Fibroblast of lung (primary cell): ENCODE data around the gene NT5DC4. TPM values are rescaled to one million over a fixed set of nuclear protein-coding genes. Genes with fewer than 3 reads are reported as not detected.
A peak's percentile ranks its signal among the peaks of the same experiment; 100 is the strongest.

ENCODE experiments used
- DNase-seq, 2 donors: peaks; one replicate each; pipeline versions ENCODE4 v3.0.0 to v3.0.0-alpha.2; 2010; ENCODE audit warnings: low read depth in 2 of 2
- H2AFZ ChIP-seq: 2 replicates; pipeline ENCODE4 v1.5.1; 2012; ENCODE audit warnings: low read length, control low read depth, inconsistent platforms
- H3K27ac ChIP-seq: 2 replicates; pipeline ENCODE4 v1.5.1; 2011; ENCODE audit warnings: low read length, control low read depth; ENCODE audit not compliant: insufficient read depth
- H3K27me3 ChIP-seq: 2 replicates; pipeline ENCODE4 v1.5.1; 2011; ENCODE audit warnings: mild to moderate bottlenecking, low read length; ENCODE audit not compliant: control insufficient read depth, insufficient read depth
- H3K36me3 ChIP-seq: 2 replicates; pipeline ENCODE4 v1.5.1; 2011; ENCODE audit warnings: low read length; ENCODE audit not compliant: control insufficient read depth, insufficient read depth
- H3K4me1 ChIP-seq: 2 replicates; pipeline ENCODE4 v1.5.1; 2011; ENCODE audit warnings: low read length; ENCODE audit not compliant: control insufficient read depth, insufficient read depth; ENCODE audit errors: extremely low read depth
- H3K4me2 ChIP-seq: 2 replicates; pipeline ENCODE4 v1.5.1; 2011; ENCODE audit warnings: low read length, control low read depth; ENCODE audit not compliant: insufficient read depth; ENCODE audit errors: extremely low read depth
- H3K4me3 ChIP-seq, 4 experiments: fragments of 200-600 bp in 1 of 4; sonication (generic) in 1 of 4; replicated peaks in 1 of 4; 2 replicates each; pipeline ENCODE4 v1.5.1; 2011 to 2016; ENCODE audit warnings: low read length in 4 of 4, low read depth in 3 of 4, mild to moderate bottlenecking in 3 of 4, control low read depth in 2 of 4, inconsistent platforms in 1 of 4, mixed read lengths in 1 of 4; ENCODE audit not compliant: insufficient read depth in 1 of 4; ENCODE audit errors: control extremely low read depth in 1 of 4
- H3K79me2 ChIP-seq: 2 replicates; pipeline ENCODE4 v1.5.1; 2012; ENCODE audit warnings: mild to moderate bottlenecking, low read length, inconsistent platforms; ENCODE audit not compliant: control insufficient read depth, insufficient read depth
- H3K9ac ChIP-seq: 2 replicates; pipeline ENCODE4 v1.5.1; 2011; ENCODE audit warnings: mild to moderate bottlenecking, low read length, control low read depth; ENCODE audit not compliant: insufficient read depth
- H3K9me3 ChIP-seq: 2 replicates; pipeline ENCODE4 v1.5.1; 2012; ENCODE audit warnings: low read depth, low read length; ENCODE audit not compliant: control insufficient read depth, insufficient read depth
- H4K20me1 ChIP-seq: 2 replicates; pipeline ENCODE4 v1.5.1; 2011; ENCODE audit warnings: low read length; ENCODE audit not compliant: control insufficient read depth, insufficient read depth; ENCODE audit errors: extremely low read depth
- EZH2 ChIP-seq: IDR thresholded peaks from 2 replicates; pipeline ENCODE4 v1.5.1; 2012; ENCODE audit warnings: low read length, control low read depth, mild to moderate bottlenecking; ENCODE audit errors: missing control alignments
- polyA plus RNA-seq, 2 donors: library from polyadenylated mRNA; depleted of rRNA in 1 of 2; stranded (reverse) in 1 of 2; unstranded in 1 of 2; fragments of >200 nt; gene quantifications; 2 replicates each; pipeline ENCODE4 v1.2.1, GENCODE V29; 2011 to 2012; ENCODE audit warnings: missing spikeins in 1 of 2
- total RNA-seq: library from RNA; depleted of rRNA; stranded (reverse); fragments of >200 nt; gene quantifications from 2 replicates; pipeline ENCODE4 v1.2.1, GENCODE V29; 2014
- TF ChIP-seq, protein P1 (sequence below), 2 donors: IDR thresholded peaks in 1 of 2; conservative IDR thresholded peaks in 1 of 2; 1 replicate in 1 of 2; 2 replicates in 1 of 2; pipeline ENCODE4 v1.5.1; 2011 to 2012; ENCODE audit warnings: low read length in 2 of 2, control low read depth in 1 of 2, inconsistent platforms in 1 of 2, low read depth in 1 of 2, mild to moderate bottlenecking in 1 of 2

NT5DC4 gene
- total and polyA plus RNA-seq, 2 donors (not counting 1 experiment from before 2014, with no cell fraction given) = not detected

DNA sequence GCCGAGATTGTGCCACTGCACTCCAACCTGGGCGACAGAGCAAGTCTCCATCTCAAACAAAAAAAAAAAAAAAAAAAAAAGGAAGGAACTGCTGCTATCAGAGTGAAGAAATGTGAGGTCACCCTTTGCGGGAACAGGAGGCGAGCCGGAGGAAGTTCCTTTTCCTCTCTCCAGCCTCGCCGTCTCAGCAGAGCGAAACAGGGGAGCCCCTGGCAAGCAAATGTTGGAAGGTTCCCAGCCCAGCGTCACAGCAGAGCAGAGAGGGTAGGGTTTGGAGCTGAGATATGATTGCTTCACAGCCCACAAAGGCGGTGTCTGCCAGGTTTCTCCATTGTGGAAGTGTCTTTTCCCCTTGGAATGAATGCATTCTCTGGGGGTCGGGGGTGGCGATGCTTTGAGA is 46.6 kb upstream of the NT5DC4 start:
- Histone ChIP-seq H3K79me2 (no peaks in the 10 kb centered on the region), H3K36me3 (no peaks in the 10 kb centered on the region), H2AFZ (no peak overlapping the region), H3K9ac (no peak overlapping the region), H3K9me3 (no peaks in the 10 kb centered on the region), H3K27ac (no peak overlapping the region), H4K20me1 (no peaks in the 10 kb centered on the region), H3K4me2 (no peak overlapping the region), H3K4me3 (no peak overlapping the region), H3K4me1 (no peaks in the 10 kb centered on the region), H3K27me3 (no peaks in the 10 kb centered on the region)
- peak in 1 of 2 donors; percentile 39 for DNase-seq
- TF ChIP-seq, protein P1, sequence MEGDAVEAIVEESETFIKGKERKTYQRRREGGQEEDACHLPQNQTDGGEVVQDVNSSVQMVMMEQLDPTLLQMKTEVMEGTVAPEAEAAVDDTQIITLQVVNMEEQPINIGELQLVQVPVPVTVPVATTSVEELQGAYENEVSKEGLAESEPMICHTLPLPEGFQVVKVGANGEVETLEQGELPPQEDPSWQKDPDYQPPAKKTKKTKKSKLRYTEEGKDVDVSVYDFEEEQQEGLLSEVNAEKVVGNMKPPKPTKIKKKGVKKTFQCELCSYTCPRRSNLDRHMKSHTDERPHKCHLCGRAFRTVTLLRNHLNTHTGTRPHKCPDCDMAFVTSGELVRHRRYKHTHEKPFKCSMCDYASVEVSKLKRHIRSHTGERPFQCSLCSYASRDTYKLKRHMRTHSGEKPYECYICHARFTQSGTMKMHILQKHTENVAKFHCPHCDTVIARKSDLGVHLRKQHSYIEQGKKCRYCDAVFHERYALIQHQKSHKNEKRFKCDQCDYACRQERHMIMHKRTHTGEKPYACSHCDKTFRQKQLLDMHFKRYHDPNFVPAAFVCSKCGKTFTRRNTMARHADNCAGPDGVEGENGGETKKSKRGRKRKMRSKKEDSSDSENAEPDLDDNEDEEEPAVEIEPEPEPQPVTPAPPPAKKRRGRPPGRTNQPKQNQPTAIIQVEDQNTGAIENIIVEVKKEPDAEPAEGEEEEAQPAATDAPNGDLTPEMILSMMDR (conservative IDR thresholded peaks at IDR 0.05 in 1 of 2, IDR thresholded peaks at IDR 0.05 in 1 of 2; ENCODE audit: low read depth in 1 of 2, low read length in 2 of 2) = no peak
- no peak for TF ChIP-seq EZH2

DNA sequence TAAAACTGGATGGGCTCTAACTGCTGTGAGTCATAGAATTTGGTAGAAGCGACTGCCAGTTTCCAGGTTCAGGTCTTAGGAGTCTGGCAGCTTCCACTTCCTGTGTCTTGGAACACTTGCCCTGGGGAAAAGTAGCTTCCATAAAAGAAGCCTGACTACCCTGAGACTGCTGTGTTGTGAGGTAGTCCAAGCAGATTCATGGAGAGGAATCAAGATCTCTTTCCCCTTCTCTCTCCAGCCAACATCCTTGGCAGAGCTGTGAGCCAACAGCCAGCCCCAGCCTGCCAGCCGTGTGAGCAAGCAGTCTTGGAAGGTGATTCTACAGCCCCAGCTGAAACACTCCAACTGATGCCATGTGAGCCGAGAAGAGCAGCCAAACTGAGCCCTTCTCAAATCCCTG is 41.3 kb upstream of the NT5DC4 start:
- peak in 1 of 2 donors; percentile 43 for DNase-seq
- Histone ChIP-seq H3K4me2 (no peak overlapping the region), H3K9ac (no peak overlapping the region), H3K9me3 (no peaks in the 10 kb centered on the region), H3K79me2 (no peaks in the 10 kb centered on the region), H3K4me3 (no peak overlapping the region), H2AFZ (no peak overlapping the region), H3K36me3 (no peaks in the 10 kb centered on the region), H3K27ac (no peak overlapping the region), H4K20me1 (no peaks in the 10 kb centered on the region), H3K4me1 (no peaks in the 10 kb centered on the region), H3K27me3 (no peaks in the 10 kb centered on the region)
- TF ChIP-seq, protein P1 (conservative IDR thresholded peaks at IDR 0.05 in 1 of 2, IDR thresholded peaks at IDR 0.05 in 1 of 2; ENCODE audit: low read depth in 1 of 2, low read length in 2 of 2) = no peak
- no peak for TF ChIP-seq EZH2

DNA sequence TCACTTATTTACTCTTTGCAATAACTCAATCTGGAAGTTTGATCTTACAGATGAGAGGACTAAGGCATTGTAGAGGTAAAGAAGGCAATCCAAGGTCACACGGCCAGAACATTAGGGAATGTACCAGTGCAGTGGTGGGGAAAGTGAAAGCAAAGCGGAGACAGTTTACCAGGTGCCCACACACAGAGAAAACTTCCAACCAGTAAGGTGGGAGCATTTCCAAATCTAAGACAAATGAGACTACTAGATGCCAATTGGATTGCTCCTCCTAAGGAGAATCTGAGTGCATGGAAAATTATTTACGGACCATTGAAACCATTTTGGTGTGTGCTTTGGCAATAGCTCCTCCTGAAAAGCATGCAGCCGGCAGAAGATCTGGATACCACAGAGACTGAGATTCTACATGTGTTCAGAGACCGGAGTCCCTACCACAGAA is 40.1 kb upstream of the NT5DC4 start:
- H3K36me3 ChIP-seq = no peaks in the 10 kb centered on the region
- H3K27ac ChIP-seq = no peak overlapping the region
- H3K4me3 ChIP-seq = no peak overlapping the region
- no peaks in the 10 kb centered on the region for H4K20me1 ChIP-seq
- no peaks in the 10 kb centered on the region for H3K9me3 ChIP-seq
- no peak for TF ChIP-seq EZH2
- TF ChIP-seq, protein P1 (conservative IDR thresholded peaks at IDR 0.05 in 1 of 2, IDR thresholded peaks at IDR 0.05 in 1 of 2; ENCODE audit: low read depth in 1 of 2, low read length in 2 of 2) = no peak
- H3K79me2 ChIP-seq = no peaks in the 10 kb centered on the region
- DNase-seq = peak in 1 of 2 donors; percentile 72
- H3K4me1 ChIP-seq = no peaks in the 10 kb centered on the region
- no peak overlapping the region for H2AFZ ChIP-seq
- peak overlapping the region; percentile 1 for H3K4me2 ChIP-seq
- H3K27me3 ChIP-seq = no peaks in the 10 kb centered on the region
- H3K9ac ChIP-seq = no peak overlapping the region
